ENCODE data around the gene RNF217.
"Not testable (repeated sequence)": the region's sequence is repeated elsewhere in the genome, so short reads cannot be mapped to it uniquely, and the experiment has no call there.

The RNF217 gene

GRCh38 chr6:125125856-125126255 is 163.6 kb downstream of the RNF217 start:
- DNase-seq (ENCODE audit: low spot score): not testable (repeated sequence)

GRCh38 chr6:125129354-125129753 is 167.1 kb downstream of the RNF217 start:
- DNase-seq (ENCODE audit: low spot score): no peak

GRCh38 chr6:125132058-125132457 is 169.8 kb downstream of the RNF217 start:
- DNase-seq (ENCODE audit: low spot score): no peak

GRCh38 chr6:125136378-125136777 is 174.1 kb downstream of the RNF217 start:
- DNase-seq (ENCODE audit: low spot score): no peak

- no peak for DNase-seq (ENCODE audit: low spot score)
Measured at GRCh38 chr6:125138083-125138482, 175.8 kb downstream of the RNF217 start.

- DNase-seq (ENCODE audit: low spot score): no peak
Measured at GRCh38 chr6:125140808-125141207, 178.6 kb downstream of the RNF217 start.
